Neural cell (in vitro differentiated cells): ENCODE results near the gene LONRF2. TPM values are rescaled to one million over a fixed set of nuclear protein-coding genes. Genes with fewer than 3 reads are reported as not detected.

ENCODE experiments used
- H2AFZ ChIP-seq: fragments of 200-600, 300-800 bp; sonication (generic), shearing (Covaris generic); 2 replicates; pipeline ENCODE4 v1.6.0; 2014; ENCODE audit warnings: low read depth, mild to moderate bottlenecking, antibody characterized with exemption, low read length, moderate library complexity
- H3F3A ChIP-seq: fragments of 200-600 bp; shearing (Covaris generic); 2 replicates; pipeline ENCODE4 v1.6.1; 2016; ENCODE audit warnings: mild to moderate bottlenecking, moderate library complexity, mixed read lengths, antibody characterized with exemption, low read length; ENCODE audit not compliant: insufficient read depth, poor library complexity, severe bottlenecking
- H3K27ac ChIP-seq: fragments of 200-600, 300-800 bp; sonication (generic), shearing (Covaris generic); 2 replicates; pipeline ENCODE4 v1.5.1; 2014; ENCODE audit warnings: mild to moderate bottlenecking, low read length, moderate library complexity
- H3K27me3 ChIP-seq: fragments of 300-800, 200-600 bp; sonication (generic), shearing (Covaris generic); 2 replicates; pipeline ENCODE4 v1.6.0; 2014; ENCODE audit warnings: mild to moderate bottlenecking, low read depth, low read length, moderate library complexity; ENCODE audit not compliant: insufficient read depth
- H3K36me3 ChIP-seq: fragments of 300-800, 200-600 bp; sonication (generic), shearing (Covaris generic); 2 replicates; pipeline ENCODE4 v1.5.1; 2014; ENCODE audit warnings: mild to moderate bottlenecking, antibody characterized with exemption, low read length, moderate library complexity; ENCODE audit not compliant: insufficient read depth
- H3K4me2 ChIP-seq: fragments of 300-800, 200-600 bp; sonication (generic), shearing (Covaris generic); 2 replicates; pipeline ENCODE4 v1.6.0; 2014; ENCODE audit warnings: mild to moderate bottlenecking, low read length
- H3K4me3 ChIP-seq: fragments of 300-800, 200-600 bp; sonication (generic), shearing (Covaris generic); 2 replicates; pipeline ENCODE4 v1.5.1; 2014; ENCODE audit warnings: mild to moderate bottlenecking, low read length, moderate library complexity
- H3K79me2 ChIP-seq: fragments of 200-600 bp; shearing (Covaris generic); replicated peaks from 2 replicates; pipeline ENCODE4 v1.6.0; 2014; ENCODE audit warnings: mild to moderate bottlenecking, low read length, moderate library complexity; ENCODE audit not compliant: insufficient read depth
- H3K9ac ChIP-seq: fragments of 300-800, 200-600 bp; sonication (generic), shearing (Covaris generic); 2 replicates; pipeline ENCODE4 v1.6.1; 2016; ENCODE audit warnings: mild to moderate bottlenecking, low read length, mixed read lengths
- H3K9me2 ChIP-seq: fragments of 200-600 bp; shearing (Covaris generic); 2 replicates; pipeline ENCODE4 v1.6.1; 2016; ENCODE audit warnings: mild to moderate bottlenecking, low read length, mixed read lengths; ENCODE audit not compliant: insufficient read depth
- H3K9me3 ChIP-seq: fragments of 200-600, 300-800 bp; sonication (generic), shearing (Covaris generic); 2 replicates; pipeline ENCODE4 v1.6.1; 2016; ENCODE audit warnings: mild to moderate bottlenecking, mixed run types, low read length, moderate library complexity, mixed read lengths
- H4K20me1 ChIP-seq: fragments of 200-600 bp; shearing (Covaris generic); 2 replicates; pipeline ENCODE4 v1.6.1; 2016; ENCODE audit warnings: mild to moderate bottlenecking, mixed run types; ENCODE audit not compliant: insufficient read depth
- CTCF ChIP-seq: fragments of 450-650 bp; IDR thresholded peaks from 2 replicates; pipeline ENCODE4 v1.5.1; 2014; ENCODE audit warnings: antibody characterized with exemption, mild to moderate bottlenecking, moderate library complexity; ENCODE audit not compliant: poor library complexity, severe bottlenecking
- EP300 ChIP-seq: fragments of 450-650 bp; conservative IDR thresholded peaks from 2 replicates; pipeline ENCODE4 v1.6.1; 2014; ENCODE audit warnings: antibody characterized with exemption, mild to moderate bottlenecking, moderate library complexity; ENCODE audit not compliant: poor library complexity, severe bottlenecking
- EZH2 ChIP-seq: fragments of 200-600, 300-800 bp; shearing (Covaris generic), sonication (generic); IDR thresholded peaks from 2 replicates; pipeline ENCODE4 v1.6.1; 2014; ENCODE audit warnings: antibody characterized with exemption, low read length, borderline replicate concordance, mild to moderate bottlenecking; ENCODE audit not compliant: insufficient read depth, poor library complexity, severe bottlenecking
- MXI1 ChIP-seq: fragments of 450-650 bp; conservative IDR thresholded peaks from 2 replicates; pipeline ENCODE4 v1.6.1; 2014; ENCODE audit warnings: antibody characterized with exemption, mild to moderate bottlenecking; ENCODE audit not compliant: poor library complexity, severe bottlenecking
- POLR2AphosphoS5 ChIP-seq: IDR thresholded peaks from 2 replicates; pipeline ENCODE4 v1.6.1; 2012
- RAD21 ChIP-seq: fragments of 450-650 bp; conservative IDR thresholded peaks from 2 replicates; pipeline ENCODE4 v1.6.1; 2014; ENCODE audit warnings: antibody characterized with exemption, mild to moderate bottlenecking, moderate library complexity
- REST ChIP-seq: IDR thresholded peaks from 2 replicates; pipeline ENCODE4 v1.6.1; 2012; ENCODE audit warnings: borderline replicate concordance
- SMC3 ChIP-seq: fragments of 450-650 bp; conservative IDR thresholded peaks from 2 replicates; pipeline ENCODE4 v1.6.1; 2014; ENCODE audit warnings: antibody characterized with exemption, mild to moderate bottlenecking, moderate library complexity; ENCODE audit not compliant: poor library complexity
- TAF1 ChIP-seq: IDR thresholded peaks from 2 replicates; pipeline ENCODE4 v1.6.1; 2012; ENCODE audit warnings: low read depth
- polyA plus RNA-seq: library from polyadenylated mRNA; depleted of rRNA; stranded (reverse); fragments of >200 nt; gene quantifications from 2 replicates; pipeline ENCODE4 v1.2.3, GENCODE V29; 2014

Gene LONRF2
- polyA plus RNA-seq, 1 donor from 2014 or later: 20.7 TPM

GRCh38 chr2:100283724-100284501 lies 38.4 kb downstream of the LONRF2 start:
- TF ChIP-seq CTCF: no peak
- no peak for TF ChIP-seq SMC3
- no peak for TF ChIP-seq RAD21
- no peak for TF ChIP-seq REST
- TF ChIP-seq EP300: no peak
- TF ChIP-seq TAF1: no peak
- TF ChIP-seq POLR2AphosphoS5: no peak
- TF ChIP-seq EZH2: no peak
- no peak for TF ChIP-seq MXI1

GRCh38 chr2:100281521-100282438 lies 40.5 kb downstream of the LONRF2 start:
- no peaks in the 10 kb centered on the region for H3K79me2 ChIP-seq
- no peak overlapping the region for H3K9ac ChIP-seq
- H3K4me2 ChIP-seq: no peak overlapping the region
- no peak overlapping the region for H3K4me3 ChIP-seq
- H2AFZ ChIP-seq: no peak overlapping the region
- TF ChIP-seq SMC3: no peak
- no peak for TF ChIP-seq RAD21
- no peaks in the 10 kb centered on the region for H3K27me3 ChIP-seq
- peaks cover 21% of the 10 kb centered on the region for H3K36me3 ChIP-seq
- H3F3A ChIP-seq: no peaks in the 10 kb centered on the region
- H4K20me1 ChIP-seq: no peaks in the 10 kb centered on the region
- H3K9me3 ChIP-seq: no peaks in the 10 kb centered on the region
- H3K9me2 ChIP-seq: no peaks in the 10 kb centered on the region
- H3K27ac ChIP-seq: no peak overlapping the region

More at GRCh38 chr2:100283724-100284501, 38.4 kb downstream of the LONRF2 start:
- Histone ChIP-seq H3K9me2 (no peaks in the 10 kb centered on the region), H3K27ac (no peak overlapping the region), H2AFZ (no peak overlapping the region), H3K79me2 (no peaks in the 10 kb centered on the region), H3K9me3 (no peaks in the 10 kb centered on the region), H3K4me3 (no peak overlapping the region), H3K36me3 (peaks cover 21% of the 10 kb centered on the region), H3K27me3 (no peaks in the 10 kb centered on the region), H3F3A (no peaks in the 10 kb centered on the region), H3K9ac (no peak overlapping the region), H4K20me1 (no peaks in the 10 kb centered on the region), H3K4me2 (no peak overlapping the region)
